ENCODE results near the gene JAZF1.

- no peak for TF ChIP-seq CTCF (IDR thresholded peaks at IDR 0.05 in 2 of 3, conservative IDR thresholded peaks at IDR 0.05 in 1 of 3; ENCODE audit: insufficient read depth in 2 of 3, low read depth in 1 of 3, low read length in 3 of 3)
- no peak for TF ChIP-seq SAFB2 (IDR thresholded peaks at IDR 0.05; ENCODE audit: borderline replicate concordance, low read depth, low read length, severe bottlenecking)
- no peak for TF ChIP-seq POLR2A (conservative IDR thresholded peaks at IDR 0.05)
- TF ChIP-seq CHD2 (IDR thresholded peaks at IDR 0.05; ENCODE audit: low read depth, low read length): no peak
These were observed 15.3 kb downstream of the JAZF1 start for GRCh38 chr7:28165261-28165660.

Data from K562 (cell line).